ENCODE measurements around the gene SLC22A4. TPM values are rescaled to one million over a fixed set of nuclear protein-coding genes. Genes with fewer than 3 reads are reported as not detected.

SLC22A4 gene
- total RNA-seq, 1 donor from 2014 or later = 1.8 TPM

DNA sequence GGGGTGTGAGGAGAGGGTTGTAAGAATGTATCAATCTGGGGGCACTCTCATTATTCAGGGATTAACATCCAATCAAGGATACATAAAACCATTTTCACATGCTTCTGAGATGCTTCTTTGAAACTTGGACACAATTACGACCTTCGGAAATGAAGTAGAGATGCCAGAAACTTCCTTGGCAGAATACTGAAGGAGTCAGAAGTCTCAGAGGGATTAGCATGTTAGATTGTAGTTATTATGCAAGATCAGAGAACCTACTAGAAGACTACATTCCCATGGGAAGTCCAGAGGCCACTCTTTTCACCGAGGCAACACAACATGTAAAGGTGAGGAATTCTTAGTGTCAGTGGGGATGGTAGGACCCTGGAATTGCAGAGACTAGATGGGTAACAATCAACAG lies 5.1 kb upstream of the SLC22A4 start:
- TF ChIP-seq, protein P1, sequence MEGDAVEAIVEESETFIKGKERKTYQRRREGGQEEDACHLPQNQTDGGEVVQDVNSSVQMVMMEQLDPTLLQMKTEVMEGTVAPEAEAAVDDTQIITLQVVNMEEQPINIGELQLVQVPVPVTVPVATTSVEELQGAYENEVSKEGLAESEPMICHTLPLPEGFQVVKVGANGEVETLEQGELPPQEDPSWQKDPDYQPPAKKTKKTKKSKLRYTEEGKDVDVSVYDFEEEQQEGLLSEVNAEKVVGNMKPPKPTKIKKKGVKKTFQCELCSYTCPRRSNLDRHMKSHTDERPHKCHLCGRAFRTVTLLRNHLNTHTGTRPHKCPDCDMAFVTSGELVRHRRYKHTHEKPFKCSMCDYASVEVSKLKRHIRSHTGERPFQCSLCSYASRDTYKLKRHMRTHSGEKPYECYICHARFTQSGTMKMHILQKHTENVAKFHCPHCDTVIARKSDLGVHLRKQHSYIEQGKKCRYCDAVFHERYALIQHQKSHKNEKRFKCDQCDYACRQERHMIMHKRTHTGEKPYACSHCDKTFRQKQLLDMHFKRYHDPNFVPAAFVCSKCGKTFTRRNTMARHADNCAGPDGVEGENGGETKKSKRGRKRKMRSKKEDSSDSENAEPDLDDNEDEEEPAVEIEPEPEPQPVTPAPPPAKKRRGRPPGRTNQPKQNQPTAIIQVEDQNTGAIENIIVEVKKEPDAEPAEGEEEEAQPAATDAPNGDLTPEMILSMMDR (IDR thresholded peaks at IDR 0.05; ENCODE audit: insufficient read depth, low read length, poor library complexity, severe bottlenecking) = no peak
- no peaks in the 10 kb centered on the region for H3K36me3 ChIP-seq (ENCODE audit: control insufficient read depth, insufficient read depth, low read length)
- H3K4me3 ChIP-seq (ENCODE audit: low read depth, low read length) = no peak overlapping the region
- H3K27me3 ChIP-seq (ENCODE audit: control insufficient read depth, insufficient read depth, low read length) = no peaks in the 10 kb centered on the region
- no peak for DNase-seq (ENCODE audit: low read depth)

DNA sequence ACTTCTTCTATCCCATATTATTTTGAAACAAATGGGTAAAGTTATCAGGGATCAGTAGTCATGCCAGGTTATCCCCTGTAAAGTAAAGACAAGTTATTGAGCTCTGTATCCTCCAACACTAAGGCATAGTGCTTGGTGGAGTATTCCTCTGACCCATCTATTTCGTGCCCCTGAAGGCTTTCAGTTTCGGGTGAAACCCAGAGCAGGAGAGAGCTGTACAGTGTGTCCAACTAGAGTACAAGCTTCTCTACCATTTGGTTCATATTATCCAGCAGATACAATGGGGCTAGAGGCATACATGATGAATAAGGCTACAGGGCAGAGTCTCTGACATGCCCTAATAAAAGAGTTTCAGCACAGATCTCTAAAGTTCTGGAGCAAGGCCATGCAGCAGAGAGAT lies 3.2 kb upstream of the SLC22A4 start:
- Histone ChIP-seq H3K36me3 (ENCODE audit: control insufficient read depth, insufficient read depth, low read length) (no peaks in the 10 kb centered on the region), H3K27me3 (ENCODE audit: control insufficient read depth, insufficient read depth, low read length) (no peaks in the 10 kb centered on the region), H3K4me3 (ENCODE audit: low read depth, low read length) (no peak overlapping the region)
- no peak for DNase-seq (ENCODE audit: low read depth)
- TF ChIP-seq, protein P1 (IDR thresholded peaks at IDR 0.05; ENCODE audit: insufficient read depth, low read length, poor library complexity, severe bottlenecking) = no peak

DNA sequence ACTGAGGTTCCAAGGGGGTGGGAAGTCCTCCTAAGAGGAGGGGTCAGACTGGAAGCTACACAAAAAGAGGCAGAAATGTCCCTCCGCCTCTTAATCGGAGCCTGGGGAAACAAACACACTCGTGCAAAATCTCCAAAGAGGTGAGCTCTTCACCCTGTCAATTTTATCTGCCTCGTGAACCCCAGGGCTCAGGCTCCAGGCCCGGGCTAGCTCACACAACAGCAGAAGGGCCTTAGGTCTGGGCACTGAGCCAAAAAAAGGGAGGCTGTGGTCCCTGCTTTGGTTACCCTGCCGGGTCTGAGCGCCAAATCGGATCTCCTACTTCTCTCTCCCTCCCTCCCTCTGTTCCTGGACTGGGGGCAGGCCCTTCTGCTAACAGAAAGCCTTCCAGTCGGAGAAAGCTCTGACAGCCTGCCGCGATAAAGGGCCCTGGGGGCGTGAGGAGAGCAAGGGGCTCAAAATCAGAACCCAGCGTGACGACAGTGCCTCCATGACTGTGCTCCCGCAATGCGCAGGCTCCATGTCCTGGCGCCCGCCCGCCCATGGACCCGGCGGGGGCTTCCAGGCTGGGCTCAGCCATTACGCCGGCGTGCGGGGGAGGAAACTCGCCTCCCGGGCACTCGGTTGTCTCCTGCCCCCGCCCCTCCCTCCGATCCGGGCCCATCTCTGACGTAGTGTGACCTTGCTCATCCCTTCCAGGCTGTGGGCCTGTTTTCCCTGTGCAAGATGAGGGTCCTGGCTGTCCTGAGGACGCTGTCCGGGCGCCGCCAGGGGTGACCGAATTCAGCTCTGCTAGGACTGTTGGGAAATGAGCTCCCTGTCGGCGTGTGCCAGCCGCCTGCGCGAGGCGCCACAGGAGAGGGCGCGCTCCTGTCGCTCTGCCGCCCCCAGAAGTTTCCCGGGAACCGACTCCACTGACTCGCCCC lies 865 bp upstream of the SLC22A4 start:
- Histone ChIP-seq H3K4me3 (ENCODE audit: low read depth, low read length) (peak overlapping the region; percentile 67), H3K27me3 (ENCODE audit: control insufficient read depth, insufficient read depth, low read length) (no peaks in the 10 kb centered on the region), H3K36me3 (ENCODE audit: control insufficient read depth, insufficient read depth, low read length) (no peaks in the 10 kb centered on the region)
- TF ChIP-seq, protein P1 (IDR thresholded peaks at IDR 0.05; ENCODE audit: insufficient read depth, low read length, poor library complexity, severe bottlenecking) = peak; percentile 27
- DNase-seq (ENCODE audit: low read depth) = peak; percentile 41

GRCh38 chr5:132294728-132295504 lies 722 bp downstream of the SLC22A4 start:
- H3K27me3 ChIP-seq (ENCODE audit: control insufficient read depth, insufficient read depth, low read length) = no peaks in the 10 kb centered on the region
- DNase-seq (ENCODE audit: low read depth) = peak; percentile 58
- TF ChIP-seq, protein P1 (IDR thresholded peaks at IDR 0.05; ENCODE audit: insufficient read depth, low read length, poor library complexity, severe bottlenecking) = no peak
- peak overlapping the region; percentile 67 for H3K4me3 ChIP-seq (ENCODE audit: low read depth, low read length)
- no peaks in the 10 kb centered on the region for H3K36me3 ChIP-seq (ENCODE audit: control insufficient read depth, insufficient read depth, low read length)

GRCh38 chr5:132295505-132296411 lies 1.6 kb downstream of the SLC22A4 start:
- DNase-seq (ENCODE audit: low read depth) = no peak
- H3K4me3 ChIP-seq (ENCODE audit: low read depth, low read length) = peak overlapping the region; percentile 67
- H3K36me3 ChIP-seq (ENCODE audit: control insufficient read depth, insufficient read depth, low read length) = no peaks in the 10 kb centered on the region
- H3K27me3 ChIP-seq (ENCODE audit: control insufficient read depth, insufficient read depth, low read length) = no peaks in the 10 kb centered on the region
- TF ChIP-seq, protein P1 (IDR thresholded peaks at IDR 0.05; ENCODE audit: insufficient read depth, low read length, poor library complexity, severe bottlenecking) = no peak
